MM.1S (cell line): ENCODE results near the gene AXIN2.
"Not testable (repeated sequence)": the region's sequence is repeated elsewhere in the genome, so short reads cannot be mapped to it uniquely, and the experiment has no call there.

ENCODE experiments used
- CTCF ChIP-seq: fragments of 300-600 bp; sonication (generic); IDR thresholded peaks from 2 replicates; pipeline ENCODE4 v1.5.1; 2016; ENCODE audit warnings: antibody characterized with exemption, low read length, mixed read lengths
- EZH2 ChIP-seq: fragments of 300-600 bp; sonication (generic); optimal IDR thresholded peaks from 2 replicates; pipeline ENCODE3; 2017; ENCODE audit warnings: low read depth, mild to moderate bottlenecking, antibody characterized with exemption, low read length, mixed read lengths
- EZH2phosphoT487 ChIP-seq: fragments of 300-600 bp; sonication (generic); IDR thresholded peaks from 2 replicates; pipeline ENCODE4 v1.6.1; 2018; ENCODE audit warnings: antibody characterized with exemption, low read length

GRCh38 chr17:65484405-65484804 lies 77.0 kb downstream of the AXIN2 start:
- TF ChIP-seq CTCF, EZH2, EZH2phosphoT487: not testable (repeated sequence)
